ENCODE data around the gene MYH7. TPM values are rescaled to one million over a fixed set of nuclear protein-coding genes. Genes with fewer than 3 reads are reported as not detected.
A peak's percentile ranks its signal among the peaks of the same experiment; 100 is the strongest.

MYH7 gene
- total RNA-seq, 1 experiment from 2014 or later = not detected

GRCh38 chr14:23469127-23469905 lies 33.9 kb upstream of the MYH7 start, which contains the start of gene NGDN (continued):
- TF ChIP-seq, protein P1, sequence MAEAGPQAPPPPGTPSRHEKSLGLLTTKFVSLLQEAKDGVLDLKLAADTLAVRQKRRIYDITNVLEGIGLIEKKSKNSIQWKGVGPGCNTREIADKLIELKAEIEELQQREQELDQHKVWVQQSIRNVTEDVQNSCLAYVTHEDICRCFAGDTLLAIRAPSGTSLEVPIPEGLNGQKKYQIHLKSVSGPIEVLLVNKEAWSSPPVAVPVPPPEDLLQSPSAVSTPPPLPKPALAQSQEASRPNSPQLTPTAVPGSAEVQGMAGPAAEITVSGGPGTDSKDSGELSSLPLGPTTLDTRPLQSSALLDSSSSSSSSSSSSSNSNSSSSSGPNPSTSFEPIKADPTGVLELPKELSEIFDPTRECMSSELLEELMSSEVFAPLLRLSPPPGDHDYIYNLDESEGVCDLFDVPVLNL (CRISPR knock-in tag; IDR thresholded peaks at IDR 0.05; ENCODE audit: borderline replicate concordance, low read depth) = no peak
- no peak for TF ChIP-seq E2F5 (CRISPR knock-in tag; IDR thresholded peaks at IDR 0.05)
- no peak for TF ChIP-seq ZNF281 (CRISPR knock-in tag; IDR thresholded peaks at IDR 0.05)
- TF ChIP-seq CREM (CRISPR knock-in tag; IDR thresholded peaks at IDR 0.05) = peak; percentile 93
- TF ChIP-seq, protein P2, sequence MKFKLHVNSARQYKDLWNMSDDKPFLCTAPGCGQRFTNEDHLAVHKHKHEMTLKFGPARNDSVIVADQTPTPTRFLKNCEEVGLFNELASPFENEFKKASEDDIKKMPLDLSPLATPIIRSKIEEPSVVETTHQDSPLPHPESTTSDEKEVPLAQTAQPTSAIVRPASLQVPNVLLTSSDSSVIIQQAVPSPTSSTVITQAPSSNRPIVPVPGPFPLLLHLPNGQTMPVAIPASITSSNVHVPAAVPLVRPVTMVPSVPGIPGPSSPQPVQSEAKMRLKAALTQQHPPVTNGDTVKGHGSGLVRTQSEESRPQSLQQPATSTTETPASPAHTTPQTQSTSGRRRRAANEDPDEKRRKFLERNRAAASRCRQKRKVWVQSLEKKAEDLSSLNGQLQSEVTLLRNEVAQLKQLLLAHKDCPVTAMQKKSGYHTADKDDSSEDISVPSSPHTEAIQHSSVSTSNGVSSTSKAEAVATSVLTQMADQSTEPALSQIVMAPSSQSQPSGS (CRISPR knock-in tag; IDR thresholded peaks at IDR 0.05; ENCODE audit: borderline replicate concordance, low read depth) = no peak
- TF ChIP-seq SOX15 (CRISPR knock-in tag; IDR thresholded peaks at IDR 0.05) = no peak
- TF ChIP-seq, protein P3, sequence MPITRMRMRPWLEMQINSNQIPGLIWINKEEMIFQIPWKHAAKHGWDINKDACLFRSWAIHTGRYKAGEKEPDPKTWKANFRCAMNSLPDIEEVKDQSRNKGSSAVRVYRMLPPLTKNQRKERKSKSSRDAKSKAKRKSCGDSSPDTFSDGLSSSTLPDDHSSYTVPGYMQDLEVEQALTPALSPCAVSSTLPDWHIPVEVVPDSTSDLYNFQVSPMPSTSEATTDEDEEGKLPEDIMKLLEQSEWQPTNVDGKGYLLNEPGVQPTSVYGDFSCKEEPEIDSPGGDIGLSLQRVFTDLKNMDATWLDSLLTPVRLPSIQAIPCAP (CRISPR knock-in tag; IDR thresholded peaks at IDR 0.05) = no peak
- no peak for TF ChIP-seq AR (CRISPR knock-in tag; IDR thresholded peaks at IDR 0.05)
- TF ChIP-seq TEAD4 (CRISPR knock-in tag; IDR thresholded peaks at IDR 0.05) = 0 out of 2 replicates have a peak, but pooled peaks have one; percentile 15
- 0 out of 2 replicates have a peak, but pooled peaks have one; percentile 49 for TF ChIP-seq MYBL2 (CRISPR knock-in tag; IDR thresholded peaks at IDR 0.05)
- TF ChIP-seq EMX1 (CRISPR knock-in tag; IDR thresholded peaks at IDR 0.05) = no peak
- TF ChIP-seq ZNF396 (CRISPR knock-in tag; IDR thresholded peaks at IDR 0.05; ENCODE audit: borderline replicate concordance) = 0 out of 2 replicates have a peak, but pooled peaks have one; percentile 83
- no peak for TF ChIP-seq FOXP1 (CRISPR knock-in tag; IDR thresholded peaks at IDR 0.05; ENCODE audit: borderline replicate concordance)
- no peak for TF ChIP-seq ATF1 (CRISPR knock-in tag; IDR thresholded peaks at IDR 0.05)
- TF ChIP-seq NR2C2 (CRISPR knock-in tag; IDR thresholded peaks at IDR 0.05) = no peak
- peak; percentile 76 for TF ChIP-seq SP1 (CRISPR knock-in tag; conservative IDR thresholded peaks at IDR 0.05)
- TF ChIP-seq, protein P4, sequence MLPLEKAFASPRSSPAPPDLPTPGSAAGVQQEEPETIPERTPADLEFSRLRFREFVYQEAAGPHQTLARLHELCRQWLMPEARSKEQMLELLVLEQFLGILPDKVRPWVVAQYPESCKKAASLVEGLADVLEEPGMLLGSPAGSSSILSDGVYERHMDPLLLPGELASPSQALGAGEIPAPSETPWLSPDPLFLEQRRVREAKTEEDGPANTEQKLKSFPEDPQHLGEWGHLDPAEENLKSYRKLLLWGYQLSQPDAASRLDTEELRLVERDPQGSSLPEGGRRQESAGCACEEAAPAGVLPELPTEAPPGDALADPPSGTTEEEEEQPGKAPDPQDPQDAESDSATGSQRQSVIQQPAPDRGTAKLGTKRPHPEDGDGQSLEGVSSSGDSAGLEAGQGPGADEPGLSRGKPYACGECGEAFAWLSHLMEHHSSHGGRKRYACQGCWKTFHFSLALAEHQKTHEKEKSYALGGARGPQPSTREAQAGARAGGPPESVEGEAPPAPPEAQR (CRISPR knock-in tag; IDR thresholded peaks at IDR 0.05) = peak; percentile 96
- no peak for TF ChIP-seq OVOL2 (CRISPR knock-in tag; IDR thresholded peaks at IDR 0.05; ENCODE audit: borderline replicate concordance)
- TF ChIP-seq MXD4 (CRISPR knock-in tag; IDR thresholded peaks at IDR 0.05; ENCODE audit: borderline replicate concordance) = peak; percentile 77; the same call in 1 of the 2 replicates
- TF ChIP-seq ZNF416 (CRISPR knock-in tag; IDR thresholded peaks at IDR 0.05) = 0 out of 2 replicates have a peak, but pooled peaks have one; percentile 22
- TF ChIP-seq PRRX2 (CRISPR knock-in tag; IDR thresholded peaks at IDR 0.05) = no peak
- TF ChIP-seq, protein P5, sequence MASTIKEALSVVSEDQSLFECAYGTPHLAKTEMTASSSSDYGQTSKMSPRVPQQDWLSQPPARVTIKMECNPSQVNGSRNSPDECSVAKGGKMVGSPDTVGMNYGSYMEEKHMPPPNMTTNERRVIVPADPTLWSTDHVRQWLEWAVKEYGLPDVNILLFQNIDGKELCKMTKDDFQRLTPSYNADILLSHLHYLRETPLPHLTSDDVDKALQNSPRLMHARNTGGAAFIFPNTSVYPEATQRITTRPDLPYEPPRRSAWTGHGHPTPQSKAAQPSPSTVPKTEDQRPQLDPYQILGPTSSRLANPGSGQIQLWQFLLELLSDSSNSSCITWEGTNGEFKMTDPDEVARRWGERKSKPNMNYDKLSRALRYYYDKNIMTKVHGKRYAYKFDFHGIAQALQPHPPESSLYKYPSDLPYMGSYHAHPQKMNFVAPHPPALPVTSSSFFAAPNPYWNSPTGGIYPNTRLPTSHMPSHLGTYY (CRISPR knock-in tag; IDR thresholded peaks at IDR 0.05) = no peak

All from WTC11 (cell line).